Coronary artery (tissue), 2 donors: ENCODE data around the gene THAP12.
"Not testable (repeated sequence)": the region's sequence is repeated elsewhere in the genome, so short reads cannot be mapped to it uniquely, and the experiment has no call there.

Experiments used
- DNase-seq: peaks from one replicate; pipeline ENCODE4 v3.0.0-alpha.2; 2017; ENCODE audit warnings: low spot score
- H3K27ac ChIP-seq, 2 donors: fragments of 200-600 bp; sonication (generic); one replicate each; pipeline ENCODE4 v1.5.1; 2016 to 2019
- H3K4me3 ChIP-seq: fragments of 200-600 bp; sonication (generic); 2 replicates; pipeline ENCODE4 v1.5.1; 2016; ENCODE audit warnings: mild to moderate bottlenecking, moderate library complexity
- TF ChIP-seq, protein P1 (sequence below): fragments of 200-600 bp; sonication (generic); IDR thresholded peaks from one replicate; pipeline ENCODE4 v1.5.1; 2019; ENCODE audit warnings: antibody characterized with exemption

The THAP12 gene

DNA sequence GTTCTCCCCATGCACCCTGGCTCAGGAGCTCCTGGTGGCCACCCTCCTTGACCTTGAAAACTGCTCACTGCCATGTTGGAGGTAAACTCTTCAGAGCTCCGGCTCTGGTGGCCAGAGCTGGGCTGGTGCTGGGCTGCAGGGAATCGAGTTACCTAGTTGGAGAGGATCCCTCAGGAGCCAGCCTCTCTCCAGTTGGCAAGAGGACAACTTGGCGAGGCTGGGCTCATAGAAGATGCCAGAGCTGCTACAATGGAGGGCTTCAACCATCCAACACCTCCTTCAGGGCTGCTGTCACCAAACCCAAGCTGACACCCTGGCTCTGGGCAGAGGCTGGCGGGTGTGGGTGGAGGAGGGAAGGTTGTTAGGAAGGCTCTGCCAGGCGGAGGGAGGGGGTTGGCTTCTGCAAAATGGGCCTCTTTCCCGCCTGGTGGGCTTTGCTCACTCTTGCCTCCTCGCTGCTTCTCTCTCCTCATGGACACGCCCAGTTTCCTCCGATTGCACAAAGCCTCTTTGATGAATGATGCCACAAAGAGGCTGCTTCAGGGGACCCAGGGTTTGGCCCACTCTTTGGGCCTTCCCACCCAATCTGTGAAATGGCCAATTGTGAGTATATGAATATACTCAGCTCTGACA, 53.1 kb downstream of the THAP12 start:
- DNase-seq, result no peak
- Histone ChIP-seq H3K27ac (no peak overlapping the region), H3K4me3 (no peak overlapping the region)
- TF ChIP-seq, protein P1, sequence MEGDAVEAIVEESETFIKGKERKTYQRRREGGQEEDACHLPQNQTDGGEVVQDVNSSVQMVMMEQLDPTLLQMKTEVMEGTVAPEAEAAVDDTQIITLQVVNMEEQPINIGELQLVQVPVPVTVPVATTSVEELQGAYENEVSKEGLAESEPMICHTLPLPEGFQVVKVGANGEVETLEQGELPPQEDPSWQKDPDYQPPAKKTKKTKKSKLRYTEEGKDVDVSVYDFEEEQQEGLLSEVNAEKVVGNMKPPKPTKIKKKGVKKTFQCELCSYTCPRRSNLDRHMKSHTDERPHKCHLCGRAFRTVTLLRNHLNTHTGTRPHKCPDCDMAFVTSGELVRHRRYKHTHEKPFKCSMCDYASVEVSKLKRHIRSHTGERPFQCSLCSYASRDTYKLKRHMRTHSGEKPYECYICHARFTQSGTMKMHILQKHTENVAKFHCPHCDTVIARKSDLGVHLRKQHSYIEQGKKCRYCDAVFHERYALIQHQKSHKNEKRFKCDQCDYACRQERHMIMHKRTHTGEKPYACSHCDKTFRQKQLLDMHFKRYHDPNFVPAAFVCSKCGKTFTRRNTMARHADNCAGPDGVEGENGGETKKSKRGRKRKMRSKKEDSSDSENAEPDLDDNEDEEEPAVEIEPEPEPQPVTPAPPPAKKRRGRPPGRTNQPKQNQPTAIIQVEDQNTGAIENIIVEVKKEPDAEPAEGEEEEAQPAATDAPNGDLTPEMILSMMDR, result no peak

DNA sequence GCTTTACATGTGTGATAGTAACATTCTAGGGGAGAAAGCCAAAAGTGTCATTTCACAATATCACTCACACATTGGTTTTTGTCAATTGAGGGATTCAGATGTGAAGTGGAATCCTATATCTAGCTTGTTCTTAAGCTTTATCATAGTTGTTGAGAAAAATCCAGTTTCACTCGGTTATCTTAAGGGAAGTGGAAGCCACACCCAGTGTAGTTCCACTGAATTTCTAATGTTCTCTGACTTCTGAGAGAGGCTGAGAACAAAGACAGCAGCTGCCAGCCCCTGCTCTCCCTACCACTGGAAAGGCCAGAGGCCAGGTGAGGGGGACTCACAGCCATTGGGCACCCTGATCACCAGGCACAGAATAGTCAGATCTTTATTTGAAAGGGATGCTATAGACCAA, 53.7 kb downstream of the THAP12 start:
- TF ChIP-seq, protein P1, result no peak
- DNase-seq, result no peak
- H3K4me3 ChIP-seq, result no peak overlapping the region
- H3K27ac ChIP-seq, result no peak overlapping the region

DNA sequence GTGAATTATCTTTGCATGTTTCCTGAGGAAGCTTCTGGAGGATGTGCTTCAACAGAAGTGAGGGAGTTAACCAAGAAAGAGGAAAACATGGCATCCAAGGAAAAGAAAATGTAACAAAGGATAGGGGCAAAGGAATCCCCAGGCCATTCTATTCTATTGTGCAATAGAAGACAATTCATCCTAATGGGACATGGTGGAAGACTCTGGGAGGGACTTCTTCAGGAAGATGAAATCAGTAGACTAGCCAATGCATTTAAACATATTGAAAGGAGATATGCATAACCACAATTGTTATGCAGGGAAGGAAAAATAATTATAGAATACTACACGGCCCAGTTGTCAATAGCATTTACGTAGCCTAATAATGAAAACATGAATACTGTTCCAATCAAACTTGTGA, 55.7 kb downstream of the THAP12 start:
- no peak for DNase-seq
- Histone ChIP-seq H3K4me3 (no peak overlapping the region), H3K27ac (no peak overlapping the region)
- TF ChIP-seq, protein P1, result no peak

DNA sequence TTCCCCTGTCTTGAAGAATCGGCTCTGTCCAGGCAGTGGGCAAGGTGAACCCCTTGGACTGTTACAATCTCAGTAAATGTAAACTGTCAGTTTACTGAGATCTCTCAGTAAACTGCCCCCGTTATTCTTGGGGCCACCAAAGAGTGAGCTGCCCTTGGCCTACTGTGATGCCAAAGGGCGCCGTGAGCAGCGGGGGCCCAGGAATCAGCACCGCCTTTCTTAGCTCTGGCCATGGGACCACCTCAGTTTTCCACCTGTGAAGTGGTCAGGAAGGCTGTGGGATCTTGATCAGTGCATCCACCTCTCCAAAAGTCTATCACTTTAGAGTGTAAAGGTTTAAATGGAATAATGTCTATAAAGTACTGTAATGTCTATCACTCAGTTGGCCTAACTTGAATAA, 57.1 kb downstream of the THAP12 start:
- DNase-seq, result no peak
- TF ChIP-seq, protein P1, result no peak
- no peak overlapping the region for H3K4me3 ChIP-seq

DNA sequence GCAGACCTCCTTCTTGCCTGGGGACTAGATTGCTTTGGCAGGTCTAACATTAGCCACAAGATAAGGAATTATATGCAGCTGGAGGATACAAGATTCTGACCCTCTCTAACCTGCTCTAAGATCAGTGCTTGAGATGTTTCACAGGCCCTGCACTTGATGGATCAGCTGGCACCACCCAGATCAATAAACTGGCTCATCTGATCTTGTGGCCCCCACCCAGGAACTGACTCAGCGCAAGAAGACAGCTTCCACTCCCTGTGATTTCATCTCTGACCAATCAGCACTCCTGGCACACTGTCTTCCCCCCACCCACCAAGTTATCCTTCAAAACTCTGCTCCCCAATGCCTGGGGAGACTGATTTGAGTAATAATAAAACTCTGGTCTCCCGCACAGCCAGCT, 57.6 kb downstream of the THAP12 start:
- not testable (repeated sequence) for DNase-seq, H3K27ac ChIP-seq, H3K4me3 ChIP-seq

More for the DNA sequence above, 57.1 kb downstream of the THAP12 start:
- no peak overlapping the region for H3K27ac ChIP-seq

DNA sequence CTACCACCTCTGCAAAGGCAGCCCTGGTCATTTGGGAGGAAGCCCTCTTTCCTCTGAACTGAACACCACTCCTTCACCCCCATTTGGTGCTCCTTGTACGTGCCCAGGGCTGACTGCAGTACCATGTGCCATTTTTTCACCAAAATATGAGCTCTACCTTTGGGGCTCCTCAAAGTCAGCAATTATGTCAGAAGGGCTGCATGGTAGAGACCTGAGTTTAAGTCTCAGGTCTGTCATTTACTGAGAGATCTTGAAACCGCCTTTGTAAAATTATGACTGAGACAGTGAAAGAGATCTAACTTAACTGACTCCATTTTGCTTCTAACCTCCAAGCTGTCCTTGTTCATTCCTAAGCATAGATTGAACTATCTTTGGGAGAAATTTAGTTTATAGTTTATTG, 58.0 kb downstream of the THAP12 start:
- DNase-seq, result no peak
- TF ChIP-seq, protein P1, result no peak
- Histone ChIP-seq H3K4me3 (no peak overlapping the region), H3K27ac (no peak overlapping the region)

DNA sequence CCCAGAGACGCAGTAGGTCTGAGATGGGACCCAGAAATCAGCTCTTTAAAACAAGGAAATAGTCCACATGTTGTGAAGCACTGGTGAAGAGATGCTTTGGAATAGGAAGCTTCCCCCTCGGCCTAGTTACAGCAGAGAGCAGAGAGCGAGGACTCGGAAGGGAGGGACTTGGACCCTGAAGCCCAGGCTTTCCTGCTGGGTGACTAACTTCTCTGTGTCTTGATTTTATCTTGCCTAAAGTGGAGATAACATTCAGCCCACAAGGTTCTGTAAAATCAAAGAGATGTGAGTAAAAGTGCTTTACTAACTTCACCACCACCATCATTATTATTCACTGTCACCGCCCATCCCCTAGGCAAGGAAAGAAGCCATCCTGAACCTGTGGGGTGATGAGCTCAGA, 58.4 kb downstream of the THAP12 start:
- H3K4me3 ChIP-seq, result no peak overlapping the region

More for the DNA sequence above, 58.4 kb downstream of the THAP12 start:
- no peak overlapping the region for H3K27ac ChIP-seq
- no peak for DNase-seq
- TF ChIP-seq, protein P1, result no peak
